Endothelial cell (in vitro differentiated cells): ENCODE results near the gene VAMP7. TPM values are rescaled to one million over a fixed set of nuclear protein-coding genes. Genes with fewer than 3 reads are reported as not detected.

Source experiments
- DNase-seq: peaks from one replicate; pipeline ENCODE4 v3.0.0; 2021; ENCODE audit warnings: low spot score
- H3K27ac Mint-ChIP-seq: one replicate; pipeline ENCODE4 v1.8.0; 2021; ENCODE audit warnings: mixed read lengths, inconsistent platforms; ENCODE audit not compliant: unreplicated experiment
- H3K27me3 Mint-ChIP-seq: one replicate; pipeline ENCODE4 v1.8.0; 2021; ENCODE audit warnings: mild to moderate bottlenecking, moderate library complexity, mixed read lengths, inconsistent platforms; ENCODE audit not compliant: unreplicated experiment
- H3K36me3 Mint-ChIP-seq: one replicate; pipeline ENCODE4 v1.8.0; 2021; ENCODE audit warnings: mild to moderate bottlenecking, low read depth, mixed read lengths, inconsistent platforms; ENCODE audit not compliant: unreplicated experiment
- H3K4me1 Mint-ChIP-seq: one replicate; pipeline ENCODE4 v1.8.0; 2021; ENCODE audit warnings: mild to moderate bottlenecking, mixed read lengths, inconsistent platforms; ENCODE audit not compliant: unreplicated experiment
- H3K4me3 Mint-ChIP-seq: one replicate; pipeline ENCODE4 v1.8.0; 2021; ENCODE audit warnings: mild to moderate bottlenecking, mixed read lengths, inconsistent platforms; ENCODE audit not compliant: unreplicated experiment
- H3K9me3 Mint-ChIP-seq: one replicate; pipeline ENCODE4 v1.8.0; 2021; ENCODE audit warnings: mixed read lengths, inconsistent platforms; ENCODE audit not compliant: unreplicated experiment
- CTCF ChIP-seq: fragments of 200-600 bp; sonication (generic); IDR thresholded peaks from one replicate; pipeline ENCODE4 v1.5.0; 2021; ENCODE audit warnings: antibody characterized with exemption; ENCODE audit not compliant: unreplicated experiment
- total RNA-seq: library from RNA; stranded (reverse); fragmentation: NEBNext Ultra II Directional; extraction: Animal tissue kit (Norgen Biotek cat#: 25700); gene quantifications from one replicate; pipeline ENCODE4 v1.2.1, GENCODE V29; 2021; ENCODE audit not compliant: unreplicated experiment

Gene VAMP7
- total RNA-seq, 1 donor from 2014 or later = 29.1 TPM

DNA sequence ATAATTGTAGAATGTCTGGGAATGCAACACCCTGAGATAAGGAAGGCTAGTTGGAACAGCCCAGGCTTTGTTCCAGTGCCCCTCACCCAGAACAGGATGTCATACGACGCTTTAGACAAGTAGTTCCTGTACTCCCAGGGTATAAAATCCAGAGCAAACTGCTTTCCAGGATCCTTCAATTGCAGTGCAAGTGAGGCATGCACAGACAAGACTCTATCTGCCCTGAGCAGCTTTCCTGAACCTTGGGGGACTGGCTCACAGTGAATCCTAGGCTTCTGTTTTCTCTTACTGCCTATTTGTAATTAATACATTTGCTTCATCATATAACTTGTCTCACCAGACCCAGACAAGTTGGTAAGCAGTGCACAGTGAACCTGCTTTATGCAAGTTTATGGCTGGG lies 68.0 kb downstream of the VAMP7 start:
- TF ChIP-seq CTCF = no peak
- Mint-ChIP-seq H3K27me3 (no peaks in the 10 kb centered on the region), H3K4me3 (no peak overlapping the region), H3K4me1 (no peaks in the 10 kb centered on the region), H3K9me3 (peaks cover 5% of the 10 kb centered on the region), H3K27ac (no peak overlapping the region), H3K36me3 (peaks cover 8% of the 10 kb centered on the region)
- no peak for DNase-seq

DNA sequence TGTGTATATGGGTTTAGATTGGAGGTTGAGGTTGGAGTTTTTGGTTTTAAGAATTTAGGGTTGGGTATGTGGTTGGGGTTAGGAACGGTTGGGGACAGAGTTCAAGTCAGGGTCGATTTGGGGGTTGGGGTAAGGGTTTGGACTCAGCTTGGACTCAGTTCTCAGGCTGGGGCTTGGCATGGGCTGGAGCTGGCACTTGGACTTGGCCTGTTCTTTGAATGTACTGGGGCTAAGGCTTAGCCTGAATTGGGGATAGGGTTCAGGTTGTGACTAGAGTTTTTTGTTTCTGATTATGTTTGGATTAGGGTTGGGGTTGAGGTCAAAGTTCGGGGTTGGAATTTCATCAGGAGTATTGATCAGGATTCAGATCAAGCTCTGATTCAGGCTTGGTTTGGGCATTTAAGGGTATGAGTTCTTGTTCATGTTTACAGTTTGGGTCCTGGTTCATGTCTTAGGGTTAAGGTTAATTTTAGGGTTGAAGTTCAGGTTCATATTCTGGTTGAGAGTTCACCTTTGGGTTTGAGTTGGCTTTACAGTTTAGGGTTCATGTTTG lies 70.2 kb downstream of the VAMP7 start:
- TF ChIP-seq CTCF = no peak
- Mint-ChIP-seq H3K9me3 (no peaks in the 10 kb centered on the region), H3K4me1 (no peaks in the 10 kb centered on the region), H3K27ac (no peak overlapping the region), H3K4me3 (no peak overlapping the region), H3K36me3 (no peaks in the 10 kb centered on the region), H3K27me3 (no peaks in the 10 kb centered on the region)
- no peak for DNase-seq

DNA sequence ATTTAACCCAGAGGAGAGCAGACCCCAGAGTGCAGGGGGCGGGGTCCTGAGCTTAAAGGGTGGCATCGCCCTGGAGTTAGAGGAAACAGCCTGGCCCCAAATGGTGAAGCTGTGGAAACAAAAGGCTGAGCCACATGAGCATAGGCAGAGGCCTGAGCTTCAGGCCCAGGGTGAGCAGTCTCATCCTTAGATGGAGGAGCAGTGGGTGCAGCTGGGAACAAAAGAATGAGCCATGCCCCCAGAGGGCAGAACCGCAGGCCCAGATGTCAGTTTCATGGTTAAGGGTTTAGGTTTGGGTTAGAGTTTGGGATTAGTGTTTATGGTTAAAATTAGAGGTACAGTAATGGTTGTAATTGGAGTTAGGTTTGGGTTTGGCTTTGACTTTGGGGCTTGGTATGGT lies 71.9 kb downstream of the VAMP7 start:
- Mint-ChIP-seq H3K36me3 (no peaks in the 10 kb centered on the region), H3K9me3 (peaks cover 4% of the 10 kb centered on the region), H3K4me3 (no peak overlapping the region), H3K27ac (no peak overlapping the region), H3K27me3 (no peaks in the 10 kb centered on the region), H3K4me1 (peaks cover 9% of the 10 kb centered on the region)
- no peak for TF ChIP-seq CTCF
- no peak for DNase-seq

DNA sequence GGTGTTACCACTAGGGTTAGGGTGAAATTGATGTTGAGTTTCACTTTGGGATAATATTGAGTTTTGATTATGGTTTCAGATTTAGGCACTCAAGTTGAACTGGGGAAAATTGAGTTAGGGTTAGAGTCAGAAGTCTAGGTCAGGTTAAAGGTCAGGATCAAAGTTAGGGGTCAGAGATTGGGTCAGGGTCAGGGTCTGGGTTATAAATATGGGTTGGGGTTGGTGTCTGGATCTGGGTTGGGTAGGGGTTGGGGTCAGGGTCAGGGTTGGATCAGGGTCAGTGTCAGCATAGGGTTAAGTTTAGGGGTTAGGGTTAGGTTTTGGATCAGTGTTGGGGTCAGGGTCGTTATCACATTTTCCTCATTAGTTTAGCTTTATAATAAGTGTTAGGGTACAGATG lies 73.6 kb downstream of the VAMP7 start:
- no peak for TF ChIP-seq CTCF
- Mint-ChIP-seq H3K4me3 (no peak overlapping the region), H3K36me3 (no peaks in the 10 kb centered on the region), H3K9me3 (peaks cover 10% of the 10 kb centered on the region), H3K27me3 (no peaks in the 10 kb centered on the region), H3K4me1 (peaks cover 19% of the 10 kb centered on the region), H3K27ac (no peak overlapping the region)
- no peak for DNase-seq

DNA sequence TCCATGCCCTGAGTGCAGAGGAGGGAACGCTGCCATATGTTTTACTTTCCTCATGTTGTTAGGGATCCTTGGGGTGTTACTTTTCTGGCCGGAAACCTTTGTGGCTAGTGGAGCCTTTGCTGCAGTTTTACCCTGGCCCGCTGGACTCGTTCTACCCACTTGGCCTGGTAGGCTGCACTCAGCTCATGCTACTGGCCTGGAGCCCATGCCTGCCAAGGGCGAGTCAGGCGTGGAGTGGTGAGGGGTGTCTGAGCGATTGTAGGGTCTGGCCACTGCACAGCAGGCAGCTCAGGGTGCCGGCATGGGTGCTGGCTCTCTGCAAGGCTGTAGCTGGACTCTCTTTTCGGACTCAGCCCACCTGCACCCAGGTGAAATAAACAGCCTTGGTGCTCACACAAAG lies 75.0 kb downstream of the VAMP7 start:
- Mint-ChIP-seq H3K27ac (no peak overlapping the region), H3K9me3 (peaks cover 10% of the 10 kb centered on the region), H3K27me3 (no peaks in the 10 kb centered on the region), H3K4me1 (peaks cover 19% of the 10 kb centered on the region), H3K4me3 (no peak overlapping the region), H3K36me3 (no peaks in the 10 kb centered on the region)
- TF ChIP-seq CTCF = no peak
- no peak for DNase-seq
